Spleen (tissue), 11 donors: Measurements from ENCODE around the gene PHC2. TPM values are rescaled to one million over a fixed set of nuclear protein-coding genes. Genes with fewer than 3 reads are reported as not detected.

ENCODE experiments used
- DNase-seq: peaks from one replicate; pipeline ENCODE4 v3.0.0-alpha.2; 2020
- H3K27ac ChIP-seq, 8 donors: fragments of 200-600 bp; sonication (generic) in 7 of 8; 1 replicate in 4 of 8; 2 replicates in 4 of 8; pipeline versions ENCODE4 v1.5.0 to v1.8.0; 2016 to 2021; ENCODE audit warnings: inconsistent platforms in 4 of 8, mild to moderate bottlenecking in 4 of 8, moderate library complexity in 1 of 8
- H3K27me3 ChIP-seq, 7 donors: fragments of 200-600 bp; sonication (generic) in 6 of 7; replicated peaks in 1 of 7; 1 replicate in 4 of 7; 2 replicates in 3 of 7; pipeline versions ENCODE4 v1.5.0 to v1.8.0; 2016 to 2021; ENCODE audit warnings: inconsistent platforms in 3 of 7, mild to moderate bottlenecking in 1 of 7
- H3K36me3 ChIP-seq, 6 donors: fragments of 200-600 bp; sonication (generic) in 5 of 6; 1 replicate in 4 of 6; 2 replicates in 2 of 6; pipeline versions ENCODE4 v1.5.0 to v1.8.0; 2016 to 2021; ENCODE audit warnings: inconsistent platforms in 2 of 6
- H3K4me1 ChIP-seq, 6 donors: fragments of 200-600 bp; sonication (generic) in 5 of 6; 1 replicate in 3 of 6; 2 replicates in 3 of 6; pipeline versions ENCODE4 v1.5.0 to v1.8.0; 2016 to 2021; ENCODE audit warnings: inconsistent platforms in 3 of 6
- H3K4me3 ChIP-seq, 8 donors: fragments of 200-600 bp; sonication (generic) in 7 of 8; 1 replicate in 4 of 8; 2 replicates in 4 of 8; pipeline versions ENCODE4 v1.5.0 to v1.8.0; 2016 to 2021; ENCODE audit warnings: inconsistent platforms in 4 of 8, mild to moderate bottlenecking in 4 of 8, moderate library complexity in 2 of 8
- H3K9me3 ChIP-seq, 8 donors: fragments of 200-600 bp; sonication (generic) in 7 of 8; 1 replicate in 4 of 8; 2 replicates in 4 of 8; pipeline versions ENCODE4 v1.5.0 to v1.8.0; 2016 to 2021; ENCODE audit warnings: inconsistent platforms in 4 of 8
- POLR2A ChIP-seq, 3 donors: fragments of 450-650 bp; IDR thresholded peaks; one replicate each; pipeline ENCODE4 v1.5.1; 2017; ENCODE audit warnings: antibody characterized with exemption in 3 of 3, mild to moderate bottlenecking in 1 of 3
- POLR2AphosphoS5 ChIP-seq, 3 donors: sonication (generic); formaldehyde crosslinking; IDR thresholded peaks; one replicate each; pipeline ENCODE4 v1.5.1; 2017; ENCODE audit warnings: antibody characterized with exemption in 3 of 3
- WGBS, 5 donors: extraction: QIAGEN DNeasy Blood & Tissue Kit in 3 of 5; methylation state at CpG; one replicate each; pipeline versions ENCODE4 v1.1.5 to v1.1.7; 2013 to 2018; 5-methylcytosine and 5-hydroxymethylcytosine counted together
- intact Hi-C: fragments of 100-400 bp; cut with DNase I; formaldehyde crosslinking; loops from one replicate; pipeline ENCODE4 v1.15.0; 2023; ENCODE audit warnings: low total_unique reads
- polyA plus RNA-seq, 3 donors: library from polyadenylated mRNA; stranded (reverse); fragments of 200-250 nt; gene quantifications; one replicate each; pipeline ENCODE4 v1.2.1, GENCODE V29; 2013
- total RNA-seq, 7 donors: library from RNA; depleted of rRNA in 3 of 7; stranded (reverse); fragments of >200 nt in 3 of 7; fragmentation: NEBNext Ultra II Directional in 4 of 7; extraction: Animal tissue kit (Norgen Biotek cat#: 25700) in 4 of 7; gene quantifications; one replicate each; pipeline versions ENCODE4 v1.1.0 to v1.2.1, GENCODE V29; 2016 to 2021
- TF ChIP-seq, protein P1 (sequence below), 11 experiments: fragments of 200-600 bp in 7 of 11; fragments of 450-650 bp in 4 of 11; sonication (generic) in 4 of 11; IDR thresholded peaks in 8 of 11; conservative IDR thresholded peaks in 3 of 11; 1 replicate in 7 of 11; 2 replicates in 4 of 11; pipeline versions ENCODE4 v1.4.0 to v1.8.0; 2016 to 2021; ENCODE audit warnings: antibody characterized with exemption in 11 of 11, inconsistent platforms in 4 of 11, mild to moderate bottlenecking in 1 of 11
- donor health status: healthy with polysubstance abuse.
- donor health status: DM: no; HTN: no; CAD: no; lungs with moderate emphysema.
- donor health status: DM: no; HTN: no; CAD: no.
- donor health status: Bipolar disorder and iron deficiency.
- donor health status: healthy.
- donor health status: DM: no; HTN: no; CAD: no.
- donor health status: DM: yes; HTN: yes; CAD: no.

PHC2 gene
- total and polyA plus RNA-seq, 10 donors, result 51.1 to 272 (median 136) TPM

DNA sequence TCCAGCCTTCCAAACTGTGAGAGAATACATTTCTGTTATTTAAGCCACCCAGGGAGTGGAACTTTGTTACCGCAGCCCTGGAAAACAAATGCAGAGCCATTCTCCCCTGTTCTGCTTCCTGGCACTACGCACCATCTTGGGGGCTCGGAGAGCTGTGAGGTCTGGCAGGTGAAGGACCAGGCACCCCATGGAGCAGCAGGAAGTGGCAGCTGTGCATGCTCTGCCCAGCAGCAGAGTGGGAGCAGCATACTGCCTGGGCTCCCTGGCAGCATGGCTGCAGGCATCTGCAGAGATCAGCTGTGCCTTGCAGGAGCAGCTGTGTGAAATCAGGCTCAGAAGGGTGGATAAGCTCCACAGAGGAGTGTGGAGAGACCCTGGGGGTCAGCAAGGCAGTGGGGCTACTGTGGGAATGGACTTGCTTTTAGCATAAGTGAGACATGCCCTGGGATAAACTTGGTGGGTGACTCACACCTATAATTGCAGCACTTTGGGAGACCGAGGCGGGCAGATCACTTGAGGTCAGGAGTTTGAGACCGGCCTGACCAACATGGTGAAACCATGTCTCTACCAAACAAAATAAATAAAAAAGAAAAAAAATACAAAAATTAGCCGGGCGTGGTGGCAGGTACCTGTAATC, 23.9 kb upstream of the PHC2 start:
- H3K27me3 ChIP-seq, result no peaks in the 10 kb centered on the region
- no peaks in the 10 kb centered on the region for H3K9me3 ChIP-seq
- H3K36me3 ChIP-seq, result no peaks in the 10 kb centered on the region
- 91 to 97% (median 94%) methylated on average over 6 to 8 of the region's 8 CpGs for WGBS, 5 donors
- no peak overlapping the region for H3K4me3 ChIP-seq
- H3K4me1 ChIP-seq, result peaks cover 0 to 24% (median 11%) of the 10 kb centered on the region in 6 donors
- intact Hi-C loops, result loop anchor here (10.0 kb wide), 1 partner anchor 90 kb away; no protein-coding TSS in a partner anchor
- no peak overlapping the region for H3K27ac ChIP-seq
- TF ChIP-seq POLR2AphosphoS5 (IDR thresholded peaks at IDR 0.05) (no peak), POLR2A (IDR thresholded peaks at IDR 0.05) (no peak)
- TF ChIP-seq, protein P1, sequence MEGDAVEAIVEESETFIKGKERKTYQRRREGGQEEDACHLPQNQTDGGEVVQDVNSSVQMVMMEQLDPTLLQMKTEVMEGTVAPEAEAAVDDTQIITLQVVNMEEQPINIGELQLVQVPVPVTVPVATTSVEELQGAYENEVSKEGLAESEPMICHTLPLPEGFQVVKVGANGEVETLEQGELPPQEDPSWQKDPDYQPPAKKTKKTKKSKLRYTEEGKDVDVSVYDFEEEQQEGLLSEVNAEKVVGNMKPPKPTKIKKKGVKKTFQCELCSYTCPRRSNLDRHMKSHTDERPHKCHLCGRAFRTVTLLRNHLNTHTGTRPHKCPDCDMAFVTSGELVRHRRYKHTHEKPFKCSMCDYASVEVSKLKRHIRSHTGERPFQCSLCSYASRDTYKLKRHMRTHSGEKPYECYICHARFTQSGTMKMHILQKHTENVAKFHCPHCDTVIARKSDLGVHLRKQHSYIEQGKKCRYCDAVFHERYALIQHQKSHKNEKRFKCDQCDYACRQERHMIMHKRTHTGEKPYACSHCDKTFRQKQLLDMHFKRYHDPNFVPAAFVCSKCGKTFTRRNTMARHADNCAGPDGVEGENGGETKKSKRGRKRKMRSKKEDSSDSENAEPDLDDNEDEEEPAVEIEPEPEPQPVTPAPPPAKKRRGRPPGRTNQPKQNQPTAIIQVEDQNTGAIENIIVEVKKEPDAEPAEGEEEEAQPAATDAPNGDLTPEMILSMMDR (IDR thresholded peaks at IDR 0.05 in 8 of 11, conservative IDR thresholded peaks at IDR 0.05 in 3 of 11), result no peak
- DNase-seq, result no peak

DNA sequence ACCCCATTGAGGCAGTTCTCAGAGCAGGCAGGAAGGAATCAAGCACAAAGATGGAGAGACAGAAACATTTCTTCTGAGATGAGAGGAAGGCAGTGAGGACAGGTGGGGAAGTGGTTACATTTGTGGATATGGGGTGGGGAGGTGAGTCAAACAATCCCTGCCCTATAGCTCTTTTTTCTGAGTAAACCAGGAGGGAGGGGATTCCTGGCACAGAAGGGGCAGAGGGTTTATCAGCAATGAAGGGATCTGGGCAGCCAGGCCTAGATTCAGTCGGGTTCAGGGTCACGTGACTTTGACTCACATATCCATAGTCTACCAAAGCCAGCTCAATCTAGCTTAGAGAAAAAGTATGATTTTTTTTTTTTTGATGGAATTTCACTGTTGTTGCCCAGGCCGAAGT, 15.7 kb upstream of the PHC2 start:
- no peak for DNase-seq
- intact Hi-C loops, result no loop called here
- Histone ChIP-seq H3K4me1 (peaks cover 0 to 34% (median 0%) of the 10 kb centered on the region in 6 donors), H3K4me3 (no peak overlapping the region), H3K9me3 (no peaks in the 10 kb centered on the region), H3K27me3 (peaks cover 0 to 3% (median 0%) of the 10 kb centered on the region in 7 donors), H3K27ac (no peak overlapping the region), H3K36me3 (no peaks in the 10 kb centered on the region)
- WGBS, 5 donors, result 85 to 92% (median 88%) methylated on average over 3 of the region's 3 CpGs
- TF ChIP-seq POLR2A (IDR thresholded peaks at IDR 0.05) (no peak), POLR2AphosphoS5 (IDR thresholded peaks at IDR 0.05) (no peak)
- TF ChIP-seq, protein P1 (IDR thresholded peaks at IDR 0.05 in 8 of 11, conservative IDR thresholded peaks at IDR 0.05 in 3 of 11), result no peak

DNA sequence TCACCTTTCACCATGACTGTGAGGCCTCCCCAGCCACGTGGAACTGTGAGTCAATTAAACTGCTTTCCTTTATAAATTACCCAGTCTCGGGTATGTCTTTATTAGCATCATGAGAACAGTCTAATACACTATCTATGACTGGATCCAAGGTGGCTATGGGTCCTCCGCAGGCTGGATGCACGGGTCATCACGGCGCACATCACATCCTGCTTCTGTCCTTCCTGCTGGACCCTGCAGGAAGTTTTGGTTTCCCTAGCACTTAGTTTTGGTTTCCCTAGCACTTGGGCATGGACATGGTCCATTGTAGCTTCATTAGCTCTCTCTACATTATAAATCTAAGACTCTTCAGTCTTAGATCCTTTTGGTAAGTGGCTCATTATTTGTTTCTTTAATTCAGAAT, 14.2 kb upstream of the PHC2 start:
- H3K4me3 ChIP-seq, result no peak overlapping the region
- intact Hi-C loops, result no loop called here
- no peak for TF ChIP-seq POLR2A (IDR thresholded peaks at IDR 0.05)
- peak in 2 of 3 donors; percentile 49 to 56 for TF ChIP-seq POLR2AphosphoS5 (IDR thresholded peaks at IDR 0.05)
- no peak for DNase-seq
- H3K4me1 ChIP-seq, result peaks cover 0 to 37% (median 0%) of the 10 kb centered on the region in 6 donors
- H3K27me3 ChIP-seq, result peaks cover 0 to 10% (median 0%) of the 10 kb centered on the region in 7 donors
- H3K27ac ChIP-seq, result peak overlapping the region in 4 of 8 donors; percentile 41 to 59 (median 52)
- no peaks in the 10 kb centered on the region for H3K9me3 ChIP-seq
- 49 to 73% (median 64%) methylated on average over 6 of the region's 6 CpGs for WGBS, 5 donors
- no peaks in the 10 kb centered on the region for H3K36me3 ChIP-seq

DNA sequence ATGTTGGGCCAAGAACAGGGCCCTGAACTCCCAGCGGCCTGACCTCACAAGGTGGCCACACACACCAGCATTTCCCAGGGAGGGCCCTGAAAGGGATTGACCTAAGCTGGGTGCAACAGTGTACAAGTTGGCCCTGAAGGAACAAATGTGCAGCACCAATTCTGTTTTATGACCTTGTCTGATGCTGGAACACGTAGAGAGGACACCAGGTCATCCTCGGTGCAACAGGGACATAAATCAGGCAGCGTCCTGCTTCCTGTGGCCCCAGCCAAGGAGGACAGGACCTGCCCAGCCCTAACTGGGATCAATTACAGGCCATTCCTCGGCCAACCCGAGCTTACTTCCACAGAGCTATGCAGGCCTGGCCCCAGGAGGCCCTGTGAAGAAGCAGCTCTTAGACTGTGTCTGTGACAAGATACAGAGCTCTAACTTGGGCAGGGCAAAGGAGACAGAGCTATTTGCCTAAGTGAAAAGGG, 12.8 kb upstream of the PHC2 start:
- DNase-seq, result no peak
- Histone ChIP-seq H3K36me3 (no peaks in the 10 kb centered on the region), H3K4me1 (peaks cover 0 to 37% (median 0%) of the 10 kb centered on the region in 6 donors), H3K9me3 (no peaks in the 10 kb centered on the region), H3K4me3 (no peak overlapping the region), H3K27me3 (peaks cover 0 to 10% (median 0%) of the 10 kb centered on the region in 7 donors), H3K27ac (peak overlapping the region in 6 of 8 donors; percentile 1 to 59 (median 52))
- intact Hi-C loops, result no loop called here
- WGBS, 5 donors, result 60 to 76% (median 65%) methylated on average over 6 of the region's 6 CpGs
- TF ChIP-seq, protein P1 (IDR thresholded peaks at IDR 0.05 in 8 of 11, conservative IDR thresholded peaks at IDR 0.05 in 3 of 11), result no peak
- peak in 2 of 3 donors; percentile 57 to 70 for TF ChIP-seq POLR2AphosphoS5 (IDR thresholded peaks at IDR 0.05)
